ENCODE data around the gene ECI1. TPM values are rescaled to one million over a fixed set of nuclear protein-coding genes. Genes with fewer than 3 reads are reported as not detected.

ECI1 gene
- polyA plus RNA-seq, 1 experiment, result 63.9 TPM

DNA sequence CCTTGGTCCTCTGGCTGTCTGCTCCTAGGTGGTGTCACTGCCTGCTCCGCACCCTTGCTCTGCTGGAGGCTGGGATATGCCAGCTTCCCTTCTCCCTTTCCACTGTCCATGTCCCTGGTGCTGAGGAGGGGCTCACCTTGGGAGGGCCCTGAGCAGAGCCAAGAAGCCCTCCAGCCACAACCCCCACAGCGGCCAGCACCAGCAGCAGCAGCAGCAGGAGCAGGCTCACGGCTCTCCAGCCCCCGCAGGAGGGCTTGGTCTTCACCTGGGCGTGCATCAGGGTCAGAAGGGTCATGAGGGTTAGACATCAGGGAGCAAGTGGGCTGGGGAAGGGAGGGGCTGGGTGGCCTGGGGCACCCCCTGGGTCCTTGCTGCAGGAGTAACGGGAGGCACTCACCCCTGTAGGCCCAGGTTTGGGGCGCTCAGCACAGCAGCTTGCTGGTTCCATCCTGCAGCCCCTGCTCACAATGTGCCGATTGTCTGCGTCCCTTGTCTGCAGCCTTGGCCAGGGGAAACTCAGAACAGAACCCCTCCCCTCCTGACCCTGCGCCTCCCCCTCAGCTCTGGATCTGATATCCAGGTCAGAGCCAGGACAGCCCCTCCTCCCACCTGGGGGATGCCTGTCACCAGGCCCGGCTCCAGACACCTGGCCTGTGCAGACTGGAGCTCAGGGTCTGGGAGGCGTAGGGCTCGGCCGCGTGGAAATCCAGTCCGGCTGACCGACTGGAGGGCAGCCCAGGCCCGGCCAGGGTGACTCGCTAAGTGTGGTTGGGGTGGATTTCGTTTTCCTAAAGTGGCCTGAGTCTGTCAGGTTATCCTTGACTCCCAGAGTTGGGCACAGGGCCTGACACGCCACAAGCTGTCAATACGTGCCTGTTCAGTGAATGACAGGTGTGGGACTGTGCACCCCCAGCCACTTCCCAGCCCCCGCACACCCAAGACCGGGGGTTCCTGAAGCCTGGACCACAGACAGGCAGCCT lies 40.7 kb downstream of the ECI1 start, which contains the start of gene BRICD5:
BRICD5 (minus strand) TSS at position 478 of the 980 bp plus-strand sequence; CDS start at position 448, 30 bp downstream.
- Histone ChIP-seq H3K4me3 (ENCODE audit: low read depth, low read length) (no peak within 1 kb of the TSS), H3K36me3 (ENCODE audit: control insufficient read depth, insufficient read depth, low read length) (peaks cover 19% of the 10 kb centered on the region), H3K27me3 (ENCODE audit: control insufficient read depth, insufficient read depth, low read length) (no peaks in the 10 kb centered on the region)
- ChIA-PET CTCF (no interaction called here), POLR2A (no interaction called here)
- DNase-seq (ENCODE audit: low read depth), result no peak
- no peak for TF ChIP-seq CTCF (IDR thresholded peaks at IDR 0.05; ENCODE audit: insufficient read depth, low read depth, low read length)

DNA sequence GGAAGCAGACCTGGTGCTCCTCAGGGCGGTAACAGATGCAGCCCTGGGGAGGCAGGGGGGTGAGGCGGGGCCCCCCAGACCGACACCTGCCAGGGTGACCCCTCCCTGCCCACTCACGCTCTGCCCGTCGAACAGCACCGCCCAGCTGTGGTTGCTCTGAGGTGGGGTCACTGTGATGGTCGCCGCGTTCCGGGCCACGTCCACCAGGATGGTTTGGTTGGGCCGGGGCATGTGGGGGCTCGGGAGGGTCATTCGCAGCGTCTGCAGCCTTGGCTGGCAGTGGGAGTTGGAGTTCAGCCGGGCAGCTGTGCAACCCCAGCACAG lies 41.4 kb downstream of the ECI1 start:
- Histone ChIP-seq H3K36me3 (ENCODE audit: control insufficient read depth, insufficient read depth, low read length) (peaks cover 19% of the 10 kb centered on the region), H3K4me3 (ENCODE audit: low read depth, low read length) (no peak overlapping the region), H3K27me3 (ENCODE audit: control insufficient read depth, insufficient read depth, low read length) (no peaks in the 10 kb centered on the region)
- CTCF ChIA-PET, result no interaction called here
- POLR2A ChIA-PET, result no interaction called here
- no peak for TF ChIP-seq CTCF (IDR thresholded peaks at IDR 0.05; ENCODE audit: insufficient read depth, low read depth, low read length)
- no peak for DNase-seq (ENCODE audit: low read depth)

- CTCF ChIA-PET, result no interaction called here
- Histone ChIP-seq H3K27me3 (ENCODE audit: control insufficient read depth, insufficient read depth, low read length) (no peaks in the 10 kb centered on the region), H3K36me3 (ENCODE audit: control insufficient read depth, insufficient read depth, low read length) (peaks cover 19% of the 10 kb centered on the region), H3K4me3 (ENCODE audit: low read depth, low read length) (no peak overlapping the region)
- no peak for DNase-seq (ENCODE audit: low read depth)
- POLR2A ChIA-PET, result interaction anchor here (0.6 kb wide), 1 partner anchor 15 kb away, joined by 3 read pairs; no protein-coding TSS in a partner anchor
- TF ChIP-seq CTCF (IDR thresholded peaks at IDR 0.05; ENCODE audit: insufficient read depth, low read depth, low read length), result no peak
Measured at GRCh38 chr16:2209258-2210008, 42.0 kb downstream of the ECI1 start.

DNA sequence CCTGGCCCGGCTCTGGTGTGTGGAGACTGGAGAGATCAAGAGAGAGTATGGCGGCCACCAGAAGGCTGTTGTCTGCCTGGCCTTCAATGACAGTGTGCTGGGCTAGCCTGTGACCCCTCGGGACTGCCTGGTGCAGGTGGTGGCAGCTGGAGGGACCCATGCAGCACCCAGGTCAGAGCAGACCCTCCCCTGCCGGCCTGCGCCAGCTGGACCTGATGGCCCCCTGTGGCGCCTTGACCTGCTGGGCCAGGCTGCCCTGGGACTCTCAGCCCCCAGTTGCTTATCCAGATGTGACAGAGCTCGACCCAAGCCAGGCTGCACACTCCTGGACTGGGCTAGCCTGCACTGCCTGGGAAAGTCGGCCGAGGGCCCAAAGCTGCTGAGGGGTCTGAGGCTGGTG lies 42.6 kb downstream of the ECI1 start:
- Histone ChIP-seq H3K27me3 (ENCODE audit: control insufficient read depth, insufficient read depth, low read length) (no peaks in the 10 kb centered on the region), H3K4me3 (ENCODE audit: low read depth, low read length) (no peak overlapping the region), H3K36me3 (ENCODE audit: control insufficient read depth, insufficient read depth, low read length) (peaks cover 19% of the 10 kb centered on the region)
- no peak for TF ChIP-seq CTCF (IDR thresholded peaks at IDR 0.05; ENCODE audit: insufficient read depth, low read depth, low read length)
- CTCF ChIA-PET, result no interaction called here
- POLR2A ChIA-PET, result interaction anchor here (0.6 kb wide), 1 partner anchor 15 kb away, joined by 3 read pairs; no protein-coding TSS in a partner anchor
- no peak for DNase-seq (ENCODE audit: low read depth)

- H3K36me3 ChIP-seq (ENCODE audit: control insufficient read depth, insufficient read depth, low read length), result peaks cover 19% of the 10 kb centered on the region
- CTCF ChIA-PET, result no interaction called here
- no peak overlapping the region for H3K4me3 ChIP-seq (ENCODE audit: low read depth, low read length)
- POLR2A ChIA-PET, result no interaction called here
- no peaks in the 10 kb centered on the region for H3K27me3 ChIP-seq (ENCODE audit: control insufficient read depth, insufficient read depth, low read length)
- DNase-seq (ENCODE audit: low read depth), result no peak
- TF ChIP-seq CTCF (IDR thresholded peaks at IDR 0.05; ENCODE audit: insufficient read depth, low read depth, low read length), result no peak
Measured at GRCh38 chr16:2208308-2208707, 43.1 kb downstream of the ECI1 start.

All from BJ (cell line).